Keratinocyte (primary cell): ENCODE data around the gene TRAPPC8.

ENCODE experiments used
- CTCF ChIP-seq, 3 experiments: IDR thresholded peaks in 1 of 3; conservative IDR thresholded peaks in 1 of 3; optimal IDR thresholded peaks in 1 of 3; 2 replicates in 2 of 3; 3 replicates in 1 of 3; pipeline versions ENCODE3 to v1.5.1; 2011; ENCODE audit warnings: low read length in 3 of 3, mild to moderate bottlenecking in 3 of 3, moderate library complexity in 2 of 3, control low read depth in 1 of 3, inconsistent platforms in 1 of 3; ENCODE audit not compliant: insufficient read depth in 2 of 3; ENCODE audit errors: extremely low read depth in 1 of 3
- EZH2 ChIP-seq: IDR thresholded peaks from one replicate; pipeline ENCODE4 v1.6.1; 2012; ENCODE audit warnings: inconsistent platforms, mild to moderate bottlenecking, low read length, moderate library complexity

DNA sequence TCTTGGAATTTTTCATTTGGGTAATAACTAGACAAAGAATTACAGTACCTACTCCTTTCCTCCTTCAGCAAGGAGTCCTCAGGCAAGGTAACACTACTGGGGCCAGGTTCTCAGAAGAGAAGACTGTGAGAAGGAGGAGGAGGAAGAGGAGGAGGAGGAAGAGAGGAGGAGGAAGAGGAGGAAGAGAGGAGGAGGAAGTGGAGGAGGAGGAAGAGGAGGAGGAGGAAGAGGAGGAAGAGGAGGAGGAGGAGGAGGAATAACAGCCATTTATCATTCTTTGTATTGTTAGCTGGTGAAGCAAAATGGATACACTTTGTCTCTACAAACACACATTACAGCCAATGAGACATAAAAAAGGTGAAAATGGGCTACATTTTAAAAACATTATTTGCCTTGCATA lies 149.4 kb downstream of the TRAPPC8 start:
- TF ChIP-seq CTCF (optimal IDR thresholded peaks at IDR 0.05 in 1 of 3, IDR thresholded peaks at IDR 0.05 in 1 of 3, conservative IDR thresholded peaks at IDR 0.05 in 1 of 3; ENCODE audit: extremely low read depth in 1 of 3, insufficient read depth in 2 of 3, low read length in 3 of 3) (no peak), EZH2 (no peak)
